HT1080 (cell line): ENCODE results near the gene RRP12. TPM values are rescaled to one million over a fixed set of nuclear protein-coding genes. Genes with fewer than 3 reads are reported as not detected.
A peak's percentile ranks its signal among the peaks of the same experiment; 100 is the strongest.
"Not testable (repeated sequence)": the region's sequence is repeated elsewhere in the genome, so short reads cannot be mapped to it uniquely, and the experiment has no call there.

Source experiments
- DNase-seq: peaks from one replicate; pipeline ENCODE4 v3.0.0-alpha.2; 2015; ENCODE audit warnings: low read depth
- total RNA-seq: library from RNA; depleted of rRNA; stranded (reverse); fragments of >200 nt; shearing (Covaris generic); gene quantifications from 2 replicates; pipeline ENCODE4 v1.2.3, GENCODE V29; 2014

RRP12 gene
- total RNA-seq, 1 experiment from 2014 or later = 68.6 TPM

DNA sequence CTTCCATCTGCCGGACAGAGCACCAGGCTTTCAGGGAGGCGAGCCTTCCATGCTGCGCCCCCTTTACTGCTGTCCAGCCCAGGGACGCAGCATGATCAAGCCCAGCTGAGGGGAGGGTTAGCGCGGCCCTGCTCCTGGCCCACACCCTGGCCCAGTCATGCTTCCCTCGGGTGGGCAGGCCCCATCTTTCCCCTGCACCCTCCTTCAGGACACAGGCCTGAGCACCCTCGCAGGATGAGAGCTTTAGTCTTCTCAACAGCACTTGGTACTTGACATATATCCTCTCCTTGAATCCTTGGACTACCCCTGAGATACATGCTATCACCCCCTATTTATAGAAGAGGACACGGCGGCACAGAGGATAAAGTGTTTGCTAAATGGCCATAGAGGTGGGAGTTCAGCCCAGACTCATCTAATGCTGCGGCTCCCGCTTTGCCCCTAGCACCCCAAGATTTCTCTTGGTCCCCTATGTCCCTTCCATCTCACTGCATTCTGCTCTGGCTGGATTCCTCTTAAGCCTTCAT is 34.0 kb downstream of the RRP12 start:
- no peak for DNase-seq

DNA sequence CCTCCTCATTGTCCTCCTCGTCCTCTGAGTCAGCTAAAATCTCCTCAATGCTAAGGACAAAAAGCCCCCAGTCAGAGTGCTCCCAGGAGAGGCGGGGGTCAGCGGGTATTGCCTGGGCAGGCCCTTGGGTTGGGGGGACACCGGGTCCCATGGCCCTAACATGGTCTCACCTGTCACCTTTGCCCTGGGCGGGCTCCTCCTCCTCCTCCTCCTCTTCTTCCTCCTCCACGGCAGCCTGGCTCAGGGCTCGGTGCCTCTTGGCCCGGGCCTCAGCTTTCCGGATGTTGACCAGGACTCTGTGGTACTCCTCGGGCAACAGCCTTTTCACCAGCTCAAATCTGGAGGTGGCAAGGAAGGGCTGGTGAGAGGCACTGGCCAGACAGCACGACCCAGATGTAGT is 34.6 kb downstream of the RRP12 start:
- DNase-seq = no peak

DNA sequence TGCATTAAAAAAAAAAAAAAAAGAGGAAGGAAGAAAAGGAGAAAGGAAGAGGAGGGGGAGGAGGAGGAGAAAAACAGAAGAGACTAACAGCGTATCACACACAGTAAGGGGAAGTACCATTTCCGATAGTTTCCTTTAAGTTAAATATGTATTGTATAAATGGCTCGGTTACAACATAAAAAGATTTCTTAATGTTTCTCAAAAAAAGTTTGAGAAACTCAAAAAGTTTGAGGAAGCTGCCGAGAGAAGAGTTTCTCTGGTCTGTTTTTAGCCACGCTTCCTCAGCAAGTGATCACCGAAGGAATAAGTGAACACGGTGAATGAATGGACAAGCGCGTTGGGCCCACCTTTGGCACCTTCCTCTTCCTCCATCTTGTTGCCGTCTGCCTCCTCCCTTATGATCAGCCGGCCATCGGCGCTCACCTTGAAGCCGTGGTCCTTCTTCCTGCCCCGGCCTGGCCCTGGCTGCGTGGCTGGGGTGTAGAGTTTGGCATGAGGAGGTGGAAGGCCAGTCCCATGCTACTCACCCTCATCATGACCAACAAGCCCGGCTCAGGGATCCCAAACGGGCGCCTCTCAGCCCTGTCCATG is 35.3 kb downstream of the RRP12 start:
- no peak for DNase-seq

DNA sequence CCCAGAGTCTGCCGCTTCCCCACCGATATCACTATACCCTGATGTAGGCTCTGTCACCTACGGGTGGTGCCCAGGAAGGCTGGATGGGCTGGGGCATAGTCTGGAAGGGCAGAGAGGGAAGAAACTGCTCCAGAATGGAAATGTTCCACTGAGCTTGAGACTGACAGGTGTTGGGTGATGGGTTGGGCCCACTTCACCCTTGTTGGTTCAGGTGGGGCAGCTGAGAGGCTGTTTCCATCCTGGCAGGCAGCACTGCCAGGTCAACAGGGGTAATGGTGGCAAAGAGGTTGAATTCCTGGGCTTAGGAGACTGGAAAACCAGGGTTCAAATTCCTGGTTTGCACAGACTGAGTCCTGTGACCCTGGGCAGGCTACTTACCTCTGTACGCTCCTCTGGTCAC is 38.1 kb downstream of the RRP12 start:
- no peak for DNase-seq

DNA sequence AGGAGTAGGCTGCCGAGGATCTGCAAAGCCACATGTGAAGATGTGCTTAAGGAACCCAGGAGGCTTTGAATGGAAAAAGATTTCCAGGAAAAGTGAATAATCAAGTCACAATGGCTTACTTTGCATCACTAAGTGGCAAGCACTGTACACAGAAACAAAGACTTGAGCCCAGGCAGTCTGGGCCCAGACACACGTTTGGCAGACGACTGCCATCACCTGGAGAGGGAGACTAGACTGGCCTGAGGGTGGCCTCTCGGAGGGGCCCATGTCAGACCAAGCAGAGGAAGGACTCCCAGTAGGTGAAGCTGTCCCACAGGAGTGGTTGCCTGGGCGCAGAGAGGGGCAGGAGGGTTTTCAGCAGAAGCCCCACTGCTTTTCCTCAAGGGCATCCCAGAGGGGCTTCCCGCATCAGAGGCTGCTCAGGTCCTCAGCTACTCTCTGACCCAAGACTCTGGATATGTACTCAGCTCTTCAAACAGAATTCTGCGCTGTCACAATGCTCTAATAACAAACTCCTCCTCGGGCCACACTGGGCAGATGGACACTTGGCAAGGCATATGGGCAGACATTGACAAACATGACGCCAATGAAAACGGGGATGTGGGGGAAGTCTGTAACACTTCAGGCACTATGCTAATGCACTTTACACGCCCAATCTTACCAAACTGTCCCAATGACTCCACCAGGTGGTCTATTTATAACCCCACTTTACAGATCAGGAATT is 38.7 kb downstream of the RRP12 start:
- no peak for DNase-seq

DNA sequence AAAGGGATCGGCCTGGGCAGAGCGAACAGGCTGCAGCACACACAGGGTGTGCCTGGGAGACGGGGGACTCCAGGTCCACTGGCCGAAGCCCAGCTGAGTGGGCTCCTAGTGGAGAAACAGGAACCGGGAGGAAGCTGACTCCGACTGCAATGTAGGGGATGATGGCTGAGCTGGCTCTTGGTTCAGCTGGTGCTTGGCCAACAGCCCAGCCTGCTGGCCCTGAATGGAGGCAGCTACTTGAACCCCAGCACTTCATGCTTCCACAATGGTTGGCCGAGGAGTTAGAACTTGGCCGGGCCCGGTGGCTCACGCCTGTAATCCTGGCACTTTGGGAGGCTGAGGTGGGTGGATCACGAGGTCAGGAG is 39.6 kb downstream of the RRP12 start:
- DNase-seq = no peak

DNA sequence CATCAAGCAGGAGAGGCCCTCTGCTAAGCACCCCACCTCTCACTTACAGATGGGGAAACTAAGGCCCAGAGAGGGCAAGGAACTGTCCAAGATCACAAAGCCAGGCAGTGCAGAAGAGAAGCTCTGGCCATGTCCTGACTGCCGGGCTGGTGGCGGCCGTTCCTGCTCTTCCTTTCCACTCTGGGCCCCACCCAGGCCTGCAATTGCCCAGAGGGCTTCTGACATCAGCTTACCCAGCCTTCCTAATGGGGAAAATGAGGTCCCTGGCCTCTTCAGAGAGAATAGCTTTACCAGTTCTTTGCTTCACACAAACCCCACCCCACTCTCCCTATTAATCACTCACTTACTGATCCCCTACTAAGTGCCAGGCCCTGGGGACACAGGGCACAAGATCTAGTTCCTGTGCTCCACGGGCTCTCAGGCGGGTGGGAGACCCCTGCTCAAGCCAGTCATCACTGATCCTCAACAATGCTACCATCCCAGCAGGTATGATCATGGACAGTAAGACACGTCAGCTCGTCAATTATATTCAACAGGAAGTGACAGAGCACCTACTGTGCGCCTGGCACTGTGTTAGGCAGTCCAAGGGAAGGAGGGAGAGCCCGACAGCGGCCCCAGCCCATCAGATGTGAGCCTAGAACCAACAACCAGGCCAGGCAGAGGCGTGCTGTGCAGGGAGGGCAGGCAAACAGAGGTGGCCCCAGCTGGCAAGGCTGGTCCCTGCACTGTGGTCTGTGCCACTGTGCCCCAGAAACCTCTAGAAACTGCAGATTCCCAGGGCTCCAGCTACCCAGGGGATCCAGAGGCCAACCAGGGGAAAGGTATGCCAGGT is 40.2 kb downstream of the RRP12 start:
- no peak for DNase-seq

DNA sequence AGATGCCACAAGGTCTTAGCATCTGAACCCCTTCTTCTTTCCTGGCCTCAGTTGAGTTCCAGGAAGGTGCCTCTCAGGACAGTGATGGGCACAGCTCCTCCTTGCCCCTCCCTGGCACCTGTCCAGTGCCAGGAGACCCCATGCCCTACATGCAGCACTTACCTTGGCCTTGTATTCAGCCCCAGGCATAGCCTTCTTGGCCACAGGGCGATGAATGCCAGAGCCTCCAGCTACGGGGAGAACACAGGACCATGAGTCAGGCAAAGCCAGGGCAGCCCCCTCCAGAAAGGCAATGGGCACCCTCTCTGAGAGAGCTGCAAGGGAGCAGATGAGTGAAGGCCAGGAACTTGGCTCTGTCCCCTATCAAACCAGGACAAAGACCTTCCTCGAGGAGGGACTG is 42.4 kb downstream of the RRP12 start:
- no peak for DNase-seq

DNA sequence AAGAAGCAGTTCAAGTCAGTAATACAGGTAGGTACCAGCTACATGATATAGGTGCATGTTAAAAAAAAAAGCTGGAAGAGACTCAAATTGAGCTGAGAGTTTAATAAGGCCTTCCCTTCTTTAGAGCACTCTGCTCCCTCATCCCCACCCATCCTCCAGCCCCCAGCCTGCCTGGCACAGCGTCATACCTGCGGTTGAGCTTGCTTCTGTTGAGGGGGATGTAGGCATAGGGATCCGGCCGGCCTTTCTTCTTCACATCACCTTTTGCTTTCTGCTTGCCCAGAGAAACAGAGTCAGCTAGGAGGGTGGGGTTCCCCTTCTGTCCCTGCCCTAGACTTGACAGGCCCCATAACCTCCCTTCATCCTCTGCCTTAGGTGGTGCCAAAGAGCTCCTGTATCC is 42.8 kb downstream of the RRP12 start:
- DNase-seq = no peak

DNA sequence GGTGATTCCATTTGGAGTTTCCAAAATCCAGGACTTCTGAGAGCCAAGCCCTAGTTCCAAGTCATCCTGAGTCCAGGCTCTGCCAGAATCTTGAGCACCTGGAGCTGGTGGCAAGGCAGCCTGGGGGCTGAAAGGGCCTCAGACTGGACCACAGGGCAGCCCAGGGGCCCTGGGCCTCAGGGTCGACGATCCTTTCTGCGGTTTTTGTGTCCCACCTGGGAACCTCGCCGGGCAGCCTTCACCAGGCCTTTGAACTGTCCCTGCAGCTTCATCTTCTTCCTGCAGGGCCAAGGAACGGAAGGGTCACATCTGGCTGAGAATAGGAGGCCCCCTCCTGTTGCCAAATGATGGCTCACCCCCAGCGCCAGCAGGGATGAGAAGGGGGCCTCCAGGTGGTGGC is 44.2 kb downstream of the RRP12 start:
- DNase-seq = no peak

DNA sequence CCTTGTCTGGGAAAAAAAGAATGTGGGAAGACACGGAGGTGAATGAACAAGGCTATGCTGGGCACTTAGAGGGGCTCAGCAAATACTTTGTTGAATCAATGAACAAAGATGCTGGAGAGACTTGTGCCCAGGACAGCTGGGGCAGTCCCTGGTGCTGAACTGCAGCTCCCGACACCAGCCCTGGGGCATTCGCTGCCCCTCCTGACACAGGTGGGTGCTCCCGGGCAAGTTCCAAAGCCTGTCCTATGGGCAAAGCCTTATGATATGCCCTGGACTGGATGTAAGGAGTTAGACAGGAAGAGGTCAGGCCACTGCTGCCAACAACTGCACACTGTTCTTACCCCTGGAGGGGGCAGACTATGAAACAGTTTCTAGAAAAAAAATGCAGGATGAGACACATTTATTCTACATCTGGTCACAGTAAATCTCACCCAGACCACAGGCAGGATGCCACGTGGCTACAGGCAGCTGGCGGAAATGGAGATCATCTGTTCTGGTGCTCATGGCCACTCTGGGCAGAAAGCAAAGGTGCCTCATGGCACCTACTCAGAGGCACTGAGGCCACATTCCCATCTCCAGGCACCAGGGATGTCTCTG is 44.7 kb downstream of the RRP12 start:
- DNase-seq = peak; percentile 47

DNA sequence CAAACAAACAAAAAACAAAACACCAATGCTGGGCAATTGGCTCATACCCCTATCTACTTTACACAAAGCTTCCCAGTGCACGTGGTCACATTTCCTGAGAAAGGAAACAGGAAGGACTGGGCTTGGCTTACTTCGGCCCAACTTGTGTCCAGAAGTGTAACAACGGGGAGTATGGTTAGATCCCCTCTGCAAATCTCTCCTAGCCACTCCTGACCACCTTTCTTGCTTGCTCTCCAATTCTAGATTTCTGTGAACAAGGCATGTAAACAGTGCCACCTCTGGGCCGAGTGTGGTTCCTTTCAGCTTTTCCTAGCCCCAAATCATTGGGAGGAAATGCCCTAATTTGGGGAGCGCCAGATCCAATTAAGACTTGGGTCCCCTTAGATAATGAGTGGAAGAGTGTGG is 45.6 kb downstream of the RRP12 start:
- DNase-seq = no peak

DNA sequence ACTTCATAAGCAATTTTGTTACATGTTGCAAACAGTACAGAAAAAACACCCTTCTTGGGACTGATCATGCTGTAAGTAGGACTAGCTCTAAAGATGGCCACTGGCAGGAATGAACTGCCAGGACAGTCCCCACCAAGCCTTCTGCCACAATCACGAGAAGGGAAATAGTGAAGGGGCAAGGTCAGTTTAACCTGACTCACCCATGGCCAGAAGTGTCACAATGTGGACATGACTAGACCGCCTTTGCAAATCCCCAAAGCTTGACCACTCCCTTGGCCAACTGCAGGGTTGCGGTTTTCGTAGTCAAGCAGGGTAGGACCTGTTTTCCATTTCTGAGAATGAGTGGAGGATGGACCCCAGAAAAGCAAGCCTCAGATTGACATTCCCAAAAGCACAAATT is 47.2 kb downstream of the RRP12 start:
- no peak for DNase-seq

DNA sequence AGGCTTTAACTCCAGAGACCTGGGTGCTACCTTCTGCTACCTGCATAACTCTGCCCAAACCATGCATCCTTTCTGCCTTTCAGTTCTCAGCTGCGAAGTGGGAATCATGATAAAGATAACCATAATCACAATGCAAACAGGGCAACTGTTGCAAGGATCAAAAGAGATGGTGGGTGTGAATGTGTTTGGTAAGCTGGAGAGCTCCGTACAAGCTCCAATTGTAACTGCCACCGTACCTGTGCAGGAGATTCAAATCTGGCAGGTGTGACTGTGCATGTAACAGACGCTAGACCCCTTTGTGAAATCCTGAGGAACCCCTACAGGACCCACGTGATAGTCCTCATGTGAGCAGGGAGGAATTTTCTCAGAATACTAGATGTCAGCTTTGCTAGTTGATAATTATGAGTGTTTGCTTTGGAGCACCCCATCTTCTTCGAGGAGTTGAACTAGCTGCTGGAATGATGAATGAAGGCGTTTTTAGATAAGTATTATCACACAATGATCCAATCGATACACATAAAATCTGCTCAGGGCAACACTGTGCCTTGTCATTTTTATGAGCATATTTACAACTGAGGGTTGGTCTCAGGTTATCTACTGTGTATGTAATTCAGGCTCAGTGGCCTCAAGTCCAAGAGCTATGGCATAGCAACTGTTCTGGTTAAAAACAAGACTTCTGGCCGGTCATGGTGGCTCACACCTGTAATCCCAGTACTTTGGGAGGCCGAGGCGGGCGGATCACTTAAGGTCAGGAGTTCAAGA is 51.2 kb downstream of the RRP12 start:
- DNase-seq = no peak

DNA sequence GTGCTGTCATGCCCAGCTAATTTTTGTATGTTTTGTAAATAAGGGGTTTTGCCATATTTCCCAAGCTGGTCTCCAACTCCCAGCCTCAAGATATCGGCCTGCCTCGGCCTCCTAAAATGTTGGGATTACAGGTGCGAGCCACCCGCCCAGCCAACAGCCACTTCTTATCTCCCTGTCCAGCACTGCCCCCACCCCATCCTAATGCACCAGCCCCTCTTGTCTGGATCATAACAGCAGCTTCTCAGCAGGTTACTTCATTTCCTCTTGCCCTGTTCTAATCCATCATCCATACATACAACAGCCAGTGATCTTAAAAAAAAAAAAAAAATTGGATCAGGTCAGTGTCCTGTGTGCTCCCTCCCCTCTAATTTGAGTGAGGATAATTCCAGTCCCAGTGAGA is 53.8 kb downstream of the RRP12 start:
- DNase-seq = no peak

DNA sequence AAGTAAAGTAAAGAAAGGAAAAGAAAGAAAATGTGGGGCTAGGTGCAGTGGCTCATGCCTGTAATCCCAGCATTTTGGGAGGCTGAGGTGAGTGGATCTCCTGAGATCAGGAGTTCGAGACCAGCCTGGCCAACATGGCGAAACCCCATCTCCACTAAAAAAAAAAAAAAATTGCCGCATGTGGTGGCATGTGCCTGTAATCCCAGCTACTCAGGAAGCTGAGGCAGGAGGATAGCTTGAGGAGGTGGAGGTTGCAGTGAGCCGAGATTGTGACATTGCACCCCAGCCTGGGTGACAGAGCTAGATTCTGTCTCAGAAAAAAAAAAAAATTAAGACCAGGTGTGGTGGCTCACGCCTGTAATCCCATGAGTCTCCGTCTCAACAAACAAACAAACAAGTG is 57.5 kb downstream of the RRP12 start:
- DNase-seq = not testable (repeated sequence)

DNA sequence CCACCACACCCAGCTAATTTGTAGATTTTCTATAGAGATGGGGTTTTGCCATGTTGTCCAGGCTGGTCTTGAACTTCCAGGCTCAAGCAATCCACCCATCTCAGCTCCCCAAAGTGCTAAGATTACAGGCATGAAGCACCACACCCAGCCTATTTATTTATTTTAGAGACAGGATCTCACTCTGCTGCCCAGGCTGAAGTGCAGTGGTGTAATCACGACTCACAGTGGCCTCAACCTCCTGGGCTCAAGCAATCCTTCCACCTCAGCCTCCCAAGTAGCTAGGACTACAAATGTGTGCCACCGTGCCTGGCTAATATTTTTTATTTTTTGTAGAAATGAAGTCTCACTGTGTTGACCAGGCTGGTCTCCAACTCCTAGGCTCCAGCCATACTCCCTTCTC is 59.7 kb downstream of the RRP12 start:
- DNase-seq = no peak

DNA sequence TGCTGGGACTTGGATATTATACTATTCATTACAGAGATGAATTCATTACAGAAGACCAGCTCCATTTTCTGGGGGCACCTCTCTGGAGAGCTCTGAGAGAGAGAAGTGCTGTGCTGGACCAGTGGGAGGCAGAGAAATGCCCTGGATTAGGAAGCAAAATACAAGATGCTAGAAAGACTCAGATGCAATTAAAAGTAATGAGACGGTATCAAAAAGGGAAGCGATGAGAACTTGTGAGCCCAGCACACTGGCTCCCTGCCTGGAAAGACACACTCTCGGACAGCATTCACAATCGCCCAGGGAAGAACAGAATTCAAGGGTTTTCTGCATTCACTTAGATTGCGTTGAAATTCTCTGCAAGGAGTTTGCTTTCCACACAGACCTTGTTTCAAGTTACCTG is 63.1 kb downstream of the RRP12 start:
- no peak for DNase-seq

DNA sequence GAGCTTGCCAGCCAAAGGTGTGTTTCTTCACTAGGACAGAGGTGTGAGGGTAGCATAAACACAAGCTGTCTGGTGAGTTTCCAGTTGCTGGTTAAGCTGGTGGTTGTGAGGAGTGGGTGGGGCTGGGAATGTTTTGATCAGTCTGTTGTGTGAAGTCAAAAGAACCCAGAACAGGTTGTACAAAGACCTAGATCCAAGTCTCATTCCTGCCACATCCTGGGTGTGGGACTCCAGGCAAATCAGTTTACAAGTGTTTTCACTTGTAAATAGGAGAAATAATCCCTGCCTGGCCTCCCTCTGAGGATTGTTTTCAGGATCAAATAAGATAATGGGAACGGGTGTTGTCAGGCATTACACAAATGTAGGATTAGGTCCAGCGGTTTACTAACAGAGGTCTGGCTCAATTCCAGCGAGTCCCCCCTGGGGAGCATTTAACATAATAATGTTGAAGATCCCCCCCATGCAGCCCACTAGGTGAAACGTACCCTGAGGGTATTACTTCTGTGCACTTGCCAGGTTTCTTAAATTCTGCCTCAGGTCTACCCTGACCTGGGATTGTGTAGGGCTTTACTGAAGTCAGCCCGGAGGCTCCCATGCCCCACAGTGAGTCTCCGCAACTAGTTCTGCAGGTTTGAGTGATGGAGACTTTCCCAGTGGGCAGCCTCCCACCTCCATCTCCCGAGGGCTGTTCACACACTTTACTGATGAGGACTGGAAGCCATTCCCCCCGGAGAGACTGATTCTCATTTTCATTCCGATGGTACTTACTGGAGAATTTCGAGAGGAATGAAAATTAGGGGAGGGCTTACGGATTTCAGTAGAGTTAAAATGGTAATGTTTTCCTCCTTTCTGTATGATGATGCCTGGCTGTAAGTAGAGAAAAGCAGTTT is 64.0 kb downstream of the RRP12 start:
- DNase-seq = no peak

DNA sequence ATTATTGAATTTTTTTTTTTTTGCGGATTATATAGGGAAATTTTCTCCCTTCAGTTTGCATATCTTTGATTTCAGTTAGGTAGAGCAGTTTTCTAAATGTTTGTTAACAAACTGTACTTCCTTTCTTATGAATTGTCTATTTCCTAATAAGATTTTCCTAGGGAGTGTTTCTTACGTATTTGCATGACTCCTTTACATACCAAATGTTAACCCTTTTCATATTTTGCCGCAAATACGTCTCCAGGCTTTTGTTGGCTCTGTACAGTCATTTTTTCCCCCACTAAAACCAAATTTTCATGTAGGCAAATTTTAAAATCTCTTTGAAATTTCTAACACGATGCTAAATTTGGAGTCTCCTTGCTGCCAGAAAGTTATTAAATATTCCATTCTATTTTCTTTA is 64.7 kb downstream of the RRP12 start:
- no peak for DNase-seq
